ENCODE results near the gene CDHR5.

CDHR5 gene

DNA sequence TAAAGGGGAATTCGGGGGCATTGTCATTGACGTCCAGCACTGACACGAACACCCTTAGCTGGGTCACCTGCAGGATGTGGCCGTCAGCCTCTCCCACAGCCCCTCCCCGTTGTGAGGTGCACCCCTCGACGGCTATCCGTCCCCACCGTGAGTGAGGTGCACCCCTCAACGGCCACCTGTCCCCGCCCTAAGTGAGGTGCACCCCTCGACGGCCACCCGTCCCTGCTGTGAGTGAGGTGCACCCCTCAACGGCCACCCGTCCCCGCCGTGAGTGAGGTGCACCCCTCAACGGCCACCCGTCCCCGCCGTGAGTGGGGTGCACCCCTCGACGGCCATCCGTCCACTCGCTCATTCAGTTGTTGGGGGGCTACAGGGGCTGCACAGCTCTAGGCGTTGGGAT, 2.9 kb downstream of the CDHR5 start:
- no peak for DNase-seq (ENCODE audit: low spot score)

DNA sequence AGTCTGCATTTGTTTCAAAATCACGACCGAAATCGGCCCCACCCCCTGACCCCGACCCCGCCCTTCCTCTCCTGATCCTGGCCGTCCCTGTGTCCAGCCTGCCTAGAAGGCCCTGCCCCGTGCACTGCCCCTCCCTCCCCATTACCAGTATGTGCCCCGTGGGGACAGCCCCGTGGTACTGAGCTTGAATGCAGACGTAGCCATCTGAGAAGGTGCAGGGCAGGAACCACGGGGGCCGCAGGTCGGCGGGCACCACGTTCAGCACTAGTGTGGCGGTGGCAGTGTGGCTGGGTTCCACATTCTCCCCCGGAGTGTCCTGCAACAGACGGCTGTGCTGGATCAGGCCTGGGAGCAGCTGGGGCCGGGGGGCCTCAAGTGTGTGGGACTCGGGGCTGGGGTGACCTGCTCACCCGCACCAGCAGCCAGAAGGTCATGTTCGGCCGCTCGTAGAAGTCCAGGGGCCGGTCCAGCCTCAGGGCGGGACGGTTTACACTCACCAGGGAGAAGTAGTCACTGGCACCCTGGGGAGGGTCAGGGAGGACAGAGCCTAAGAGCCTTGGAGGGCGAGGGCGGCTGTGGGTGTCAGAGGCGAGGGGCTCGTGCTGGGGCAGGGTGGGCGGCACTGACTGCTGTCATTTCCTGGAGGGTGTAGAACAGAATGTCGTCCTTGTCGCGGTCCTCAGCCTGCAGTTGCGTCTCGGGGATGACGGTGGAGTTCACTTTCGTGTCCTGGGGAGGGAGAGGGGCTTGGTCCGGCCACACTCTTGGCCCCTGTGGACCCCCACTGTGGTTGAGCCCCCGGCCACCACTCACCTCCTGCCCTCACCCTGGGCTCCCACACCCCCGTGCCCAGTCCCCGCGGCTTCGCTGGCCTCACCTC, 3.6 kb downstream of the CDHR5 start:
- DNase-seq (ENCODE audit: low spot score): no peak

DNA sequence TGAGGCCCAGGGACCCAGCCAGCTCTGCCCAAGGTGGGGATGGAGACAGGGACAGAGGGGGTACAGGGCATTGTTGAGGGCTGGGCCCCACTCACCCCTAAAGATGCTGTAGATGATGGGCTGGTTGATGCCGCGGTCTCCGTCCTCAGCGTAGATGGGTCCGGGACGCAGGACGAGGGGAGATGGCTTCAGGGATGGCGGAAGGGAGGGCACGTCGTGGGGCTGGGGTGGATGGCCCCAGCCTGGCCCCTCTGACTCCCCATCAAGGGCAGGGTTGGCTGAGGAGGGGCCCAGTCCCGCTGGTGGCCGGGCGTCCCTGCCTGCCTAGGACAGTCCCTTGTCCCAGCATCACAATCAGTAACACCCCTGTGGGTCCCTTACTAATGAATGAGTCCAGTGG, 4.6 kb downstream of the CDHR5 start:
- no peak for DNase-seq (ENCODE audit: low spot score)

DNA sequence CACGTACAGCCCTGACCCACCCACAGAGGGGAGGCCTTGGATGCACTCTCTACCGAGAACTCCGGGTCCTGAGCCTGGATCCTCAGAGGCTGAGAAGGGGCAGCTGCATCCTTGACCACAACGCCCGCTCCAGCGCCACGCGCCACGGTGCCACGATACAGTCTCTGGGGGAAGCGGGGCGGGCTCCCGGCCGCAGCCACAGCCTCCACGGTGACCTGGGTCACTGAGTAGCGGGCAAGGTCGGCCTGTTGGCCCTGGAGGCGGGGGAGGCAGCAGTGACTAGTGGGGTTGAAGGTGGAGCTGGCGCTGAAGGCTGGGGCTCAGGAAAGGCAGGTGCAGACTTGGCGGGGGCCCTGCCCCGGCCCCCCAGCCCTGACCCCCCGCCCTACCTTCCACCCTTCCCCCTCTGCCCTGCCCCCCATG, 5.1 kb downstream of the CDHR5 start:
- DNase-seq (ENCODE audit: low spot score): no peak

DNA sequence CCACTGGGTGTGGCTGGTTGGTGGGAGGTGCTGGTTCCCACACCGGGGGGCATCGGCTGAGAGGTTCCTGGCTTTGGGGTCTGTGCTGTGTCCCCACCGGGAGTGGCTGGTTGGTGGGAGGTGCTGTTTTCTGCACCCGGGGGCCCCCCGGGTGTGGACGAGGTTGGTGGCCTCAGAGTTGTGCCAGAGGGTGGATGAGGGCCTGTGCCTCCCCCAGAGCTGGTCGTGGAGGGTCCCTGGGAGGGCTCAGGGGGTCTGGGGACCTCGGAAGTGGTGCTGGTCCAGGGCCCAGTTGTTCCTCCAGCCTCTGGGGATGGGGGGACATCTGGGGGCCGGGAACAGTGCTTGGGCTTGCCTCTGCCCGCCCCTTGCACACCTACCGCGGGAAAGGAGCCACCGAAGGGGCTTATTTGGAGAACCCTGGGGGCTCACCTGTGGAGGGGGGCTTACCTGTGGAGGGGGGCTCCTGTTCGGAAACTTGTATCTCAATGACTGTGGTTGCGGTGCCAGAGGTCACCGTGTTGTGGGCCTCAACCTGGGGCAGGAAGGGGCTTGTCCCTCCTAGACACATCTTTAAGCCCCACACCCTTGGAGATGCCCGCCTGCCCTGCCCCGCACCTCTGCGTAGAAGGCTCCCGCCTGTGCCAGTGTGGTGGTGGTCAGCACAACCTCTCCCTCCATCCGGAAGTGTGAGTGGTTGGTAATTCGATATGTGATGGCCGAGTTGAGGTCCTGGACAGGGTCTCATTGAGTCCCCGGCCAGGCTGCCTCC, 5.7 kb downstream of the CDHR5 start:
- DNase-seq (ENCODE audit: low spot score): no peak

DNA sequence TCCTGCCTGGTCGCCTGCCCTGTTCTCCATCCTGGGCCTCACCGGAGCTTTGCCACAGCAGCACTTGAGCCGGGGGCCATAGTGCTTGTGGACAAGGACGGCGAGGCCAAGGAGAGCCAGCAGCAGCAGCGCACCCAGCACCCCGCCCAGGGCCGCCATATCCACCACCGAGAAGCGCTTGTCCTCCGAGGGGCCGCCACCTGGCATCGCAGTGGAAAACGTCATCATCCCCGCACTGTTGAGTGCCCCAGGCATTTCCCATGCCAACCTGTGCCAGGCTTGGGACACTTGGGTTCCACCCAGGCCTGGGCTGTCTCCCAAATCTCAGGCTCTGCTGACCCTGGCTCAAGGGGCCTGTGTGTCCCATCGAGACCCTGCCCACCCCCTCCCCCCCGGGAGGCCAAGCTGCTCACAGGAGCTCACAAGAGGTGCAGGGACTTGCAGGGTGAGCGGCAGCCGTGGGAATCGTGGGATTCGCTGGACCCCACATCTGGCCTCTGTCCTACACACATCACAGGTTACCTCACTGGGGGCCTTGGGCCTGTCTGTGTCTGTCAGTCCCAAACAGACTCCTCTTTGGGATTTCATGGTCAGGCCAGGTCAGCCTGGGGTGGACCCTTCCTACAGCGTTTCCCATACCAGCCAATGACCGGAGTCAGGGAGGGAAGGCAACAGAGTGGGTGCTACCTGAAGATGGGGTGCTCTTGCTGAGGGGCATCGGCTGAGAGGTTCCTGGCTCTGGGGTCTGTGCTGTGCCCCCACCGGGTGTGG, 6.7 kb downstream of the CDHR5 start:
- no peak for DNase-seq (ENCODE audit: low spot score)

DNA sequence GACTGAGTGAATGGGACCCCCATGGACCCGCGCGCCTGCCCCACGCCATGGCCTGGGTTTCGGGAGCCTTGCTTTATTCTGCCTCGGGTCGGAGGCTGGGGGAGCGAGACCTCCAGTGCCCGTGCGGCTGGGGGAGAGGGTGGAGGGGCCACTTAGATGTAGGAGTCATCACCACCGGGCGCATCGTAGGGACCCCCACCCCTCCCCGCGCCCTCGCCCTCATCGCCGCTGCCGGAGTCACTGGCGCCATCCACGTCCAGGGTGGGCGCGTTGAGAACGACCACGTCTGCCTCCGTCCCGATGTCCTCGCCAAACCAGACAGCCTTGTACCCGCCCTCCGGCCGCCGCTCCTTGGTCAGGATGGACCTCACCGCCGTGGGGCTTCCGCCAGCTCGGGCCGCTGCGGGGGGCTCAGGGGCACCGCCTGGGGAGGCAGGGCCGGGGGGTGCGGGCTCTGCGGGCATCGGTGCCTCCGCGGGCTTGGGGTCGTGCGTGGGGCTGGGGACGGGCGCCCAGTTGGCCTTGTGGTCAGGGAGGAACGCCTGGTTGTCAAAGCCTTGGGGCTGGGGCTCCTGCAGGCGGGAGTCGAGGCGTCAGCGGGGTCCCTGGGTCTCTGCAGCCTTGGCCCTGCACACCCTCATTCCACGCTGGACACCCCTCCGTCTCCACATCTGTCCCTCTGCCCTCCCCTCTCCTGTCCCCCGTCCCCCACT, 7.4 kb downstream of the CDHR5 start:
- DNase-seq (ENCODE audit: low spot score): no peak

DNA sequence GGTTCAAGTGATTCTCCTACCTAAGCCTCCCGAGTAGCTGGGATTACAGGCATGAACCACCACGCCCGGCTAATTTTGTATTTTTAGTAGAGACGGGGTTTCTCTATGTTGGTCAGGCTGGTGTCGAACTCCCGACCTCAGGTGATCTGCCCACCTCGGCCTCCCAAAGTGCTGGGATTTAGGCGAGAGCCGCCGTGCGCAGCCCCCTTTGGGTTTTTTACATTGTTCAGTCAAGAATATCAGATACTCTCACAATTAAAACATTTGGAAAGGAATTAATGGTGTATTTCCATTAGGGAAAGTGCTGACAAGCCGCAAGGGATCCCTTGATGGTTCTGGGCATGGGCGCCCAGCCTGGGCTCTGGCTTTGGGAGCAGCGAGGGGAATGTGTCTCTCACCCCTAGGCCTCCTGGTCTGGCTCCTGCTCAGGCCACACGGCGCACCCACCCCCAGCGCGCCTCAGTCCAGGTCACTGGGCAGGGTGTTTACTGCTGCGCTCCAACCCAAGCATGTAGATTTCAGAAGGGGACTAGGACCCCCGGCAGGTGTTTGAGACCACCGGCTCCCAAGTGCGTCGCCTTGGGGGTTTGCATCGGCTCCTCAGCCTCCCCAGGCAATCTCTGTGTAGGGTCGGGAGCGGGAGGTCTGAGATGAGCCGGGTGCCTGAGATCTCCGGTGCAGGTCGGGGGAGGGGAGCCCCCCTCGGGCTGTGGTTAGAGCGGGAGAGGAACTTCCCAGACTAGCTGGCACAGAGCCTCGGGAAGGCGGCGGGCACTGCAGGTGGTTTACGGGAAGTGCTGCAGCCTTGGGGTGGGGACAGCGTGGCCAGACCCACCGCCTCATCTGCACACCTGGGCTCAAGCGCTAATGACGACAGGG, 8.2 kb downstream of the CDHR5 start:
- no peak for DNase-seq (ENCODE audit: low spot score)

DNA sequence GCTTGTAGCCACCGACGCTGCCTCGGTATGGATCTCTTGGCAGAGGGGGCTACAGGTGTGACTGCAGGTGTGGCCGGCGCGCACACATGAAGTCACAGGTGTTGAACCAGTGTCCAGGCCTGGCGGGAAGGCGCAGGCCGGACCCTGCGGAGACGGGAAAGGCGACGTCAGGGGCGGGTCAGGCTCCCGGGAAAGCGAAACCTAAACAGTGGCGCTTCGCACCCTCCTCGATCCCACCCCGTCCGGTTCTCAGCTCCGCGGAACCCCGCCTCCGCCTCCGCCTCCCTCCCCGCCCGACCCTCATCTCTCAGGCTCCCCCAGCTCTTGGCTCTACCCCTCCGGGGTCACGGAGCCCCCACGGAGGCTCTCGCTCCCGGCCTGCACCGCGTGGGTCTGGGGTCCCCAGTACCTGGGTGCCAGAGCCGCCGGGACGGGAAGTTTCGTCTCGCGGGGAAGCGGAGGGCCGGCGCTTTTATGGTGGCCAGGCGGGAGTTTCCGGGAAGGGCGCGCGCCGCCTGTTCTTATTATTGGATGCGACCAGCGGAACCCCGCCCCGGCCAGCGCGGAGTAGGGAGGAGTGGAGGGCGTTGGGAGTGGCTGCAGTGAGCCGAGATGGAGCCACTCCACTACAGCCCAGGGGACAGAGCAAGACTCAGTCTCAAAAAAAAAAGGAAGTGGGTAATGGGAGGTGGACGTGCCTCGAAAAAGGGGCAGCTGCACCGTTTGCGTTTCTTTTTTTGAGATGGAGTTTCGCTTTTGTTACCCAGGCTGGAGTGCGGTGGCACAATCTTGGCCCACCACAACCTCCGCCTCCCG, 9.0 kb downstream of the CDHR5 start, which contains the start of gene IRF7:
Gene IRF7, minus strand, starts transcription at position 447 of the 816 bp plus-strand sequence. CDS start 586 bp downstream, outside the sequence.
- no peak for DNase-seq (ENCODE audit: low spot score)

DNA sequence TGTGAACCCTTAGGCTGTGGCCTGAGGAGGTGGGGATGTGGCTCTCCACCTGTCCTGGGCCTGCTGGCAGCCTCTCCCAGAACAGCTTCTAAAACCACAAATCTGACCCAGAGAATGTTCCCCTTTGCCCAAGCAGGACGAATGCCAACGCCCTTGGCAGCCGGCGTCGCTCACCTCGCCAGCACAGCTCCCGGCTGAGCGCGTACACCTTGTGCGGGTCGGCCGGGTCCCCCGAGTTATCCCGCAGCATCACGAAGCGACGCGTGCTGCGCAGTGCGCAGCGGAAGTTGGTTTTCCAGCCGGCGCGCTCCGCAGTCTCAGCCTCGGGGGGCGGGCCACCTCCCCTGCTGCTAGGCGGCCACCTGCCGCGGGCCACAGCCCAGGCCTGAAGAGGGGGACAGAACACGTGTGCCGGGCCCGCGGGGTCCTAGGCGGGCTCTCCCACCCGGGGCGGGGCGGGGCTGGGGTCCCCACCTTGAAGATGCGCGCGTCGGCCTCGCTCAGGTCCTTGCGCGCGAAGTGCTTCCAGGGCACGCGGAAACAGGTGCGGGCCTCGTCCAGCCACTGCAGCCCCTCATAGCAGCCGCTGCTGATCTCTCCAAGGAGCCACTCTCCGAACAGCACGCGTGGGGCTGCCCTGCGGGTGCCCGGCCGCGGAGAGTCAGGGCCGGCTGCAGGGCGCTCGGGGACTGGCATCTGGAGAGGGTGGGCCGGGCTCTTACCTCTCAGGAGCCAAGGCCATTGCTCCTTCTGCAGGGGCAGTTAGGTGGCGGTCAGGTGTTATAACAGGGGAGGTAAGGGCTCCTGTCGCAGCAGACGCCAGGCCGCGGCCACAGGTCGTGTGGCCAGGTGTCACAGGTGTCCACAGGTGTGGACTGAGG, 9.9 kb downstream of the CDHR5 start:
- no peak for DNase-seq (ENCODE audit: low spot score)

DNA sequence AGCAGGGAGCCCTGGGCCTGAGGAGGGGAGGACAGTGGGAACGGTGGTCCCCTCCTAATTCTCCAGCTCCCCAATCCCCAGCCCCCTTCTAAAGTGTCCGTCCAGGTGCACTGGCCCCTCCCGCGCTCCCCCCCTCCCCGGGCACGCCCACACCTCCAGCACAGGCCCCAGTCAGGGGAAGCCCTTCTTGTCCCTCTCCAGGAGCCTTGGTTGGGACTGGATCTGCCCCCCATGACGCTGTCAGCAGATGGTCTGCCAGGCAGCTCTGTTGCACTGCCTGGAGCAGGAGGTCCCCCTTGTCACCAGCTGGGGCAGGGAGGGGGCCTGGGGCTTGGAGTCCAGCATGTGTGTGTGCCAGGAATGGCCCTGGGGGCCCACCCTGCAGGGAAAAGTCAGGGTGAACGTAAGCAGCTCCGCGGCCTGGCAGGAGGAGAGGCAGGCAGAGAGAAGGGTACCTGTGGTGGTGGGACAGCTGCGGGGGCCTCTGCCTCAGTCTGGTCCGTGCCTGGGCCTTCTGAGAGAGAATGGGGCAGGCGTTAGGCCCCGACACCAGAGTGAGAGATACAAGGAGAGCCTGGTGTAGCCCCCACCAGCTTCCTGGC, 10.6 kb downstream of the CDHR5 start:
- no peak for DNase-seq (ENCODE audit: low spot score)

DNA sequence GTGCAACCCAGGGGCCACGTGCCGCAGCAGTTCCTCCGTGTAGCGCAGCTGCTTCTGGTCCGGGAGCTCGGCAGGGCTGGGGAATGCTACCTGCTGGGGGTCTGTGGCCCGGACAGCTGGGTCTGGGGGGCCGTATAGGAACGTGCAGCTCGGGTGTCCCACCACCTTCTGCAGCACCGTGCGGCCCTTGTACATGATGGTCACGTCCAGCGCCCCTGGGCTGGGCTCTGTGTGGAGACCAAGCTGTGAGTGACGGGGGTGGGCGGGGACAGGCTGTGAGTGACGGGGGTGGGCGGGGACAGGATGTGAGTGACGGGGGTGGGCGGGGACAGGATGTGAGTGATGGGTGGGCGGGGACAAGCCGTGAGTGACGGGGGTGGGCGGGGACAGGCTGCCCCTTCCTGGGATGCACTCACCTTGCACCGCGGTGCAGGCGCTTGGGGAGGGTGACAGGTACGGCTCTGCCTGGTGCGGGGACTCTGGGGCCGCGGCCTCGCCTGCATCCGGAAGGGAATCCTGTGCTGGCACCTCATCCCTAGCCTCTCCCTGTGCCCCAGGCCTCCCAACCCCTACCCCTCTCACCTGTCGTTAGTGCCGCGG, 11.3 kb downstream of the CDHR5 start:
- DNase-seq (ENCODE audit: low spot score): peak; percentile 72

DNA sequence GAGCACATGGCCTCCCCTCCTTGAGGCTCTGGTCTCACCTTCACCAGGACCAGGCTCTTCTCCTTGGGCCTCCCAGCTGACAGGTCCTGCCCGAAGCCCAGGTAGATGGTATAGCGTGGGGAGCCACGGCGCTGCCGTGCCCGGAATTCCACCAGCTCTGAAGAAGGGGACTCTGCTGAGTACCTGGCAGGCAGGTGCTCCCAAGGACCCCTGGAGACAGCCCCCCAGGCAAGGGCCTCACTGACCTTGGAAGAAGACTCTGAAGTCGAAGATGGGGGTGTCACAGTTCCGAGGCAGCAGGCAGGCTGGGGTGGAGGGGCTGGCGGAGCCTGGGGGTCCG, 11.8 kb downstream of the CDHR5 start:
- DNase-seq (ENCODE audit: low spot score): no peak

DNA sequence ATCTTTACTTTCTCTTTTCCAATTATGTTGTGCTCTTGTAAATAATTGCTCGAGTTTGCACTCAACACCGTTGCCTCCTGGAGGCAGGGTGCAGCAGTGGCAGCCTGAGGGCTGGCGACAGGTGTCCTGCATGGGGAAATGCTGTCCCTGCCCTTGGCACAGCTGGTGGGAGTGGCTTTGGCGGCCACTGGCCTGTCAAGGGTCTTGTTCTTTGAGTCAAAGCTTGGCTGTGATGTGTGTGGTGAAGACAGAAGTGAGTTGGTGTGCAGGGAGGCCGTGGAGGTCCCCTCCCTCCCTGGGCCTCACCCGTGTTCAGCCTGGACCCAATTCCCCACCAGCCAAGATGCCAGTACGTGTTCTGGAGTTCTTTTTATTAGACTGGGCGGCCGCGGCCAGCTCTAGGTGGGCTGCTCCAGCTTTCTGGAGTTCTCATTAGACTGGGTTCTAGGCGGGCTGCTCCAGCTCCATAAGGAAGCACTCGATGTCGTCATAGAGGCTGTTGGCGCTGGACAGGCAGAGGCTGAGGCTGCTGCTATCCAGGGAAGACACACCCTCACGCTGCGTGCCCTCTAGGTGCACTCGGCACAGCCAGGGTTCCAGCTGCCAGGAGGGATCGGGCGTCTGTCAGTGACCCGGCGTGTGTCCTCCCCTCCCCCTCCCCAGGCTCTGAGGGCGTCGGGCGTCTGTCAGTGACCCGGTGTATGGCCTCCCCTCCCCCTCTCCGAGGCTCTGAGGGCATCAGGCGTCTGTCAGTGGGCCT, 12.4 kb downstream of the CDHR5 start:
- DNase-seq (ENCODE audit: low spot score): peak; percentile 67

DNA sequence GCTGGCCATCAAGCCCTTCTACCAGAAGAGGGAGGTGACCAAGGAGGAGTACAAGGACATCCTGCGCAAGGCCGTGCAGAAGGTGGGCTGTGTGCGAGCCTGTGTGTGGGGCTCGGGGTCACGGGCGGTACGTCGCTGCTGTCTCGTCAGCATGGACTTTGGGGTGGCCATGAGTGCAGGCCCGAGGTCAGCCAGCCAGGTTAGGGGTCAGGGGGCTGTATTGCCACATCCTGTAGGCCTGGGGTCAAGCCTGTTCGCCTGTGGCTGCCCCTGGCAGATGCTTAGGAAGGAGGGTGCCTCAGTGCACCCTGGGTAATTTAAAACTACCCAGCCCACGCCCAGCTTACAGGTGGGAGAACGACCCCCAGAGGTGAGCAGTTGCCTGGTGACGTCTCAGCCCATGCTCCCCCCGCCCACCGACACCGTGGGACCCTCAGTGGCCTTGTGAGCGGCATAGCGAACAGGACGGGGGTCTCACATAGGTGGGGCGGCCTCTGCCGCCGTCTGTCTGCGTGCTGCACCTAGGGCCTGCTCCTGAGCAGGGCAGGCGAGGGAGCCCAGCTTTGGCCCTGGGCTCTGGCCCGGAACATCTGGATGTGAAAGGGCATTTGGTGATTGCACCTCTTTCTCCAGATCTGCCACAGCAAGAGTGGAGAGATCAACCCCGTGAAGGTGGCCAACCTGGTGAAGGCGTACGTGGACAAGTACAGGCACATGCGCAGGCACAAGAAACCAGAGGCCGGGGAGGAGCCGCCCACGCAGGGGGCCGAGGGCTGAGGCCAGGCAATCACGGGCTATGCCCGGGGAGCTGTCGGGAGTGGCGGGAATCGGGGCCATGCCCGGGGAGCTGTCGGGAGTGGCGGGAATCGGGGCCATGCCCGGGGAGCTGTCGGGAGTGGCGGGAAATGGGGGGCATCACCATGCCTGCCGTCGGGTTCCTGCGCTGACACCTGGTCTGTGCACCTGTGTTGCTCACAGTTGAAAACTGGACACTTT, 13.5 kb downstream of the CDHR5 start:
- no peak for DNase-seq (ENCODE audit: low spot score)

DNA sequence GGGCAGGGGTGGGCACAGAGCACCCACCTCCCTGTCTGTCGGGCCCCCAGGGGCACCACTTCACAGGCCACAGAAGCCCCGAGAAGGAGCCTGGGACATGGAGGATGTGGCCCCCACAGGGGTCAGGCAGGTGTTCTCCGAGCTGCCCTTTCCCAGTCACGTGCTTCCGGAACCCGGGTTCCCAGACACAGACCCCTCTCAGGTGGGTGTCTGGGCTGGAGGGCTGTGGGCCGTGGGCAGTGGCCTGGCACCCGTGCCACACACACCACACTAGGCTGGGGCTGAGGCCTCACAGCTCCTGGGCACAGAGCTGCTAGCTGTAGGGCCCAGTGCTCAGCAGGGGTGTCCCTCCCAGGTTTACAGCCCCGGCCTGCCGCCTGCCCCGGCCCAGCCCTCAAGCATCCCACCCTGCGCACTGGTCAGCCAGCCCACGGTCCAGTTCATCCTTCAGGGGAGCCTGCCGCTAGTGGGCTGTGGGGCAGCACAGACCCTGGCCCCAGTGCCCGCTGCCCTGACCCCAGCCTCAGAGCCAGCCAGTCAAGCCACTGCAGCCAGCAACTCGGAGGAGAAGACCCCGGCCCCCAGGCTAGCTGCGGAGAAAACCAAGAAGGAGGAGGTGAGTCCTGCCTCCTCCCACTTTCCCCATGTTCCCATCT, 14.5 kb downstream of the CDHR5 start:
- DNase-seq (ENCODE audit: low spot score): no peak

Measured in HuH-7 (cell line).